HTERT RPE-1 (cell line): ENCODE measurements around the gene ARHGEF11.

Source experiments
- in situ Hi-C: fragments of 300-500 bp; cut with MboI; formaldehyde crosslinking; loops from 4 replicates; pipeline ENCODE4 v1.14.3; 2020; ENCODE audit warnings: low sequenced_read_pairs

Gene ARHGEF11

DNA sequence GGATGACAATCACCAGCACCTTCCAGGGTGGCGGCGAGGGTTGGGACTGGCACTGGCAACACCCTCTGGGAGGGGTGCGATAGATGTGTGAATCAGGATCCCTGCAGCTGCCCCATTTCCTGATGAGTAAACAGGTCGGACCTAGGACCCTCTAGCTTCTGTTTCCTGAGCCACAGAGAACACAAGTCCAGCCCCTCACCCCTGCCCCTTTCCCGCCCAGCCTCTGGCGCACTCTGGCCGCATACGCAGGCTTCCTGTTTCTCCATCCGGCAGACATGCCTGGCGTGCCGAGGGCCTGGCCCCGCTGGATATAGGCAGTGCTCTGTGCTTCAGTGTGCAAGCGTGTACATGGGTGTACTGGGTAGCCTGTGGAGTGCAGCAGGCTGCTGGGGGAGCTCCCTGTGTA lies 147.4 kb downstream of the ARHGEF11 start:
- in situ Hi-C loops = no loop called here

DNA sequence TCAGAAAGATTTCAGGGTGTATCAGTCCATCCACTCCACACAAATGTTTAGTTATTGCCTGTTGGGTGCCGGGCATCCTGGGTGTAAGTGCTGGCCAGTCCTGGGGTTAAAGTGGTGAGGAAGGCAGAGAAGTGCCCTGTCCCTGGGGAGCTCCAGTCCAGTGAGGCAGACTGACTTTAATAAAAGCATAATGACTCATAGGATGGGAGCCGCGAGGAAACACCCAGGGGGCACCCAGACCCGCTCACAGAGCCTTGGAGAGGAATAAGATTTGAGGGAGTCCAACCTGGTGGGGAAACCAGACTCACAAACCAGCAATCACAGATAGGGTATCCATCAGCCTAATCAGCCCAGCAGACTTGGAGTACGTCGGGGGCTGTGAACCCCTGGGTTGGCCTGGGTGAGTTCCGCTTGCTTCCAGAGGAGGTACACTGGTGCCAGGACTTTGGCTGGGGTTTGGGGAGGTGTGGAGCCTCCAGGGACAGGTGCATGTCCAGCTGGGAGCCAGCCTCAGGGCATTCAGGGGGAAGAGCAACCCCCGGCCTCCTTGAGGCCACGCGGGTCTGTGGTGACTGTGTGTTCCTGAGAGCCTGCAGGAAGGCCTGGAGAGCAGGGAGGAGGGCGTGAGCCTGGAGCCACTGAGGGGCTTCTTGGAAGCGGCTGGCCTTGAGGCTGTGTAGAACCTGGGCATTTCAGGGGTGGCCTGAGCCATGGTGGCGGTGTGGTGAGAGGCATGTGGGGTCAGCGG lies 148.3 kb downstream of the ARHGEF11 start:
- in situ Hi-C loops = no loop called here

DNA sequence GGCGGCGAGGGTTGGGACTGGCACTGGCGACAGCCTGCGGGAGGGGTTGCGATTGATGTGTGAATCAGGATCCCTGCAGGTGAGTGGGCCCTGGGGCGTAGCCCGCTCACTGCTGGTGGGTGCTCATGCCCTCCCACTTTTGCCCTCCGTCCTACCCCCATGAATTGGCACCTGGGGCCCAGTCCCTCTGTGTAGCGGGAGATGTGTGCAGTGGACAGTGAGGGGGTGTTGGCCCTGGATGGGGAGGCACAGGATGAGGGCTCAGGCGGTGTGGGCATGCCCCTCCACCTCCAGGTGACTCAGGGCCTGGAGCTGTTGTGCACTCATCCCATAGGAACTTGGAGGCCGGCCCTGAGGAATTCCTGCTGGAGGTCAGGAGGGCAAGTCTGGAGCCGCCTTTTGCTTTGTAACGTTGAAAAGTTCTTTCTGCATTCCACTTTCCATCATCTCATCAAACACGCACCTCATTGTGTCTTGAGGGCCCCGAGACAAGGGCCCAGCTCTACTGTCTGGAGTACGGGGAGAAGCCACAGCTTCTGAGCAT lies 149.0 kb downstream of the ARHGEF11 start:
- in situ Hi-C loops = no loop called here

DNA sequence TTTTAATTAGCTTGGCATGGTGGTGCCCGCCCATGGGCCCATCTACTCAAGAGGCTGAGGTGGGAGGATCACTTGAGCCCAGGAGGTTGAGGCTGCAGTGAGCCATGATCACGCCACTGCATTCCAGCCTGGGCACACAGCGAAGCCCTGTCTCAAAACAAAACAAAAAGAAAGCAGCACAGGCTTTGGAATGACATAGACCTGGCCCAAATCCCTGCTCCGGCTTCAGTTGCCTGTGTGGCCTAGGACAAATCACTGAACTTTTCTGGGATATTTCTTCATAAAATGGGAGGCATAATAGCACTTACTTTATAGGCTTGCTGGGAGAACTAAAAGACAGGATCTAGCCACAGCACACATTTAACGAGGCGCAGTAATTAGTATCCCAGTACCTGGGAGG lies 149.6 kb downstream of the ARHGEF11 start:
- in situ Hi-C loops = no loop called here

DNA sequence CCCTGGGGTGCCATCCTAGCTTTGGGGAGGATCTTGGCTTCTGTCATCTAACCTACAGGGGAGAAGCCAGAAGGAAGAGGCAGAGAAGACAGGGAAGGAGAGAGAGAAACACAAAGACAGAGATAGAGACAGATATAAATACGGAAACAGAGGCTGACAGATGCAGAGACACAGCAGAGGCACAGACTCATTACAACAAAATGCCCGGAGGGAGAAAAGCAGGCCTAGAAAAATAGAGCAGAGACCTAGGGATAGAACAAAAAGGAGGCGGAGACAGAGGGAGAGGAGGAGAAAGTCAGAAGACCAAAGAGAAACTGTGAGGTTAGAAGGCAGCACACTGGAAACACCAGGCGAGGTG lies 150.1 kb downstream of the ARHGEF11 start:
- in situ Hi-C loops = no loop called here

DNA sequence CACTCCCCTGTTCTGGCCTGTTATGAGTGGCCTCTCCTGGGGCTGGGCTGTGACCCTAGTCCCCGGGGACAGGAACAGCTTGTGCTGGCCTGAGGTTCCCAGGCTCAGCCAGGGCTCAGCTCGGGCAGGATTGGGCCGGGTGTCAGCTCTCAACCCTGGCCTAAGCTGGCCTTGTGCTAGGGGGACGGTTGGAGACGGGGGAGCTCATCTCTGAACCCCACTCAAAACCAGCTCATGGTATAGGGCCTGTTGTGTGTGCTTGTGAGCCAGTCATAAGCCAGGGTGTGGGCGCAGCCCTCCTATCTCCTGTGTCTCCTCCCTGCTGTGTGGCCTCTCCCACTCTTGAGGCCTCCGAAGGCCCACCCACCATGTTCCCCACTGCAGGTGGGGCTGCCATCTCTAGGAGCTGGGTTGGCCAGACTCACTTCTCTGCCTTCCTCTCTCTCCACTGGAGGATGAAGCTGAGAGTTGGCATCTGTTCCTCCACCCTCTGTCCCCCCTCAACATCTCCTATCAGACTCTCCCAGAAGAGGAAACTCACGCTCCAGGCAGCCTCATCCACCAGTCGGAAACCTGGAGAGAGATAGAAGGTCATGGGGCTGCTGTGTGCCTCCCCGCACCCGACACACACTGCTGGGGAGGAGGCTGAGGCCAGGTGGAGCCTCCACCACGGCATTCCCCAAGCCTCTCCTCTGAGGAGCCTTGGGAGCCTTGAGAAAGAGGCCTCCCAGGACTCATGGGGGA lies 150.7 kb downstream of the ARHGEF11 start:
- in situ Hi-C loops = no loop called here

DNA sequence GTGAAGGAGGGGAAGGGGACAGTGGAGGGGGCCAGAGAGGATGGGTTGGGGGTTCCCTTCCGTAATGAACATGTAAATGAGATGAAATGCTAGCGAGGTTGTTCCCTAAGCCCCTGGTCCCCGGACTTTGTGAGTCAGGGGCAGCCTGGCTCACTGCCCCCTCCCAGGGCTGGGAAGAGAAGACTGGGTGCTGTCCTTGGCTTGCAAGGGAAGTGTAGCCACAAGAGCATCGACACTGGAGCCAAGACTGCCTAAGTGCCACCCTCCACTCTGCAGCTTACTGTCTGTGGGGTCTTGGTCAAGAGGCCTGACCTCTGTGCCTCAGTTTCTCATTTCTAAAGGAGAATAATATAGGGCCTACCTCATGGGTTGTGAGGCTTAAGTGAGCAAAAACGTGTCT lies 151.5 kb downstream of the ARHGEF11 start:
- in situ Hi-C loops = no loop called here

DNA sequence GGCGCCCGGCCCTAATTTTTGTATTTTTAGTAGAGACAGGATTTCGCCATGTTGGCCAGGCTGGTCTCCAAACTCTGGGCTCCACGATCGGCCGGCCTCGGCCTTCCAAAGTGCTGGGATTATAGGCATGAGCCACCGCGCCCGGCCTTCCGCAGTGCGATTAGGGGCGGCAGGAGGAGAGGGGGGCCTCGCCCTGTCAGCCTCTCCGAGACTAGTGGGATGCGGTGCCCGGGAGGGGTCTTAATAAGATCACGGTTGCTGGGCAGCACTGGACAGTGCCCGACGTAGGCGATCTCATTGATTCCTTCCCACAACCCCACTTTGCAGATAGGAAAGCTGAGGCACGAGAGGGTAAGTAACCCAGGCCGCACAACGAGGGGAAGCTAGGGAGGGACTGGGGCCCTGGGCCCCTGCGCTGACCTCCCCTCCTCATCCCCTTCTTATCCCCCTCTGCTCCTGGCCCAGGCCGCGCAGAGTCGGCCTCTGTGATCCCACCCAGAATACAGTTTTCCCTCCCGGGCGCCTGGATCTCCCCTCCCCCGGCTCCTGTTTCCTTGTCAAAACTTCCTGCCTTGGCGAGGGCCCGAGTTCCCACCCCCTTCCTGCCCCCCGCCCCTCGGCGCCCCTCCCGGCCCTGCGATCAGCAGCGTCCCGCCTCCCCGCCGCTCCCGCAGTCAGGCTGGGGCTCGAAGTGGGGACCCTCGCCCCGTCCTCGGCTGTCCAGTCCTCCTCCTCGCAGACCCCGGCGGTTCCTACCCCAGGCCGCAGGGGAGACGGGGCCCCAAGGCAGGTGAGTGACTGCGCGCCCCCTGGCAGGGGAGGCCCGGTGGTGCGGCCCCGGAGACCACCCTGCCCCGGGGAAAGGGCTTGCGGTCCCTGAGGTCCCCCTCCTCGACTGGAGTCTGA lies 152.2 kb downstream of the ARHGEF11 start, which contains the start of gene PEAR1:
TSS of gene PEAR1 (plus strand) at position 671 of the 906 bp plus-strand sequence. CDS start 10,209 bp downstream, outside the sequence.
- in situ Hi-C loops = no loop called here

DNA sequence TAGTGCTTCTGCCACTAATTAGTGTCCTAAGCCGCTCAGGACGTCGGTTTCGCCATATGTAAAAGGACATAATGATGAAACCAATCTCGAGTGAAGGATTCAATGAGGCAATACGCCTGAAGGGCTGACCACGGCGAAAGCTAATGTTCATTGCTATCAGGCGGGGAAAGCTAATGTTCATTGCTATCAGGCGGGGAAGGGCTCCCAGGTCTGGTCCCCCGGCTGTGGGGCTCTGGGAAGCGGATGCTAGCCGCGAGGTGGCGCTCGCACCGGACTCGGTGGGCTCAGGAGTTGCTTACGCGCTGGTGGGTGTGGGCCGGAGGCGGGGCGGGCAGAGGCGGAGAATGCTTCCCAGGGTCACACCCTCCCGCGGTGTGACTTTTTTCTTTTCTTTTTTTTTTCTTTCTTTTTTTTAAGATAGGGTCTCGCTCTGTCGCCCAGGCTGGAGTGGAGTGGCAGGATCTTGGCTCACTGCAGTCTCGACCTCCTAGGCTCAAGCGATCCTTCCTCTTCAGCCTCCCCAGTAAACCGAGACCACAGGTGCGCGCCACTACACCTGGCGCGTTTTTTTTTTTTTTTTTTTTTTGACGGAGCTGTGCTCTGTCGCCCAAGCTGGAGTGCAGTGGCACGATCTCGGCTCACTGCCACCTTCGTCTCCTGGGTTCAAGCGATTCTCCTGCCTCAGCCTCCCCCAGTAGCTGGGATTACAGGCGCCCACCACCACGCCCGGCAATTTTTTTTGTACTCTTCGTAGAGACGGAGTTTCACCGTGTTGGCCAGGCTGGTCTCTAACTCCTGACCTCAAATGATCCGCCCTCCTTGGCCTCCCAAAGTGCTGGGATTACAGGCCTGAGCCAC lies 153.1 kb downstream of the ARHGEF11 start:
- in situ Hi-C loops = no loop called here

DNA sequence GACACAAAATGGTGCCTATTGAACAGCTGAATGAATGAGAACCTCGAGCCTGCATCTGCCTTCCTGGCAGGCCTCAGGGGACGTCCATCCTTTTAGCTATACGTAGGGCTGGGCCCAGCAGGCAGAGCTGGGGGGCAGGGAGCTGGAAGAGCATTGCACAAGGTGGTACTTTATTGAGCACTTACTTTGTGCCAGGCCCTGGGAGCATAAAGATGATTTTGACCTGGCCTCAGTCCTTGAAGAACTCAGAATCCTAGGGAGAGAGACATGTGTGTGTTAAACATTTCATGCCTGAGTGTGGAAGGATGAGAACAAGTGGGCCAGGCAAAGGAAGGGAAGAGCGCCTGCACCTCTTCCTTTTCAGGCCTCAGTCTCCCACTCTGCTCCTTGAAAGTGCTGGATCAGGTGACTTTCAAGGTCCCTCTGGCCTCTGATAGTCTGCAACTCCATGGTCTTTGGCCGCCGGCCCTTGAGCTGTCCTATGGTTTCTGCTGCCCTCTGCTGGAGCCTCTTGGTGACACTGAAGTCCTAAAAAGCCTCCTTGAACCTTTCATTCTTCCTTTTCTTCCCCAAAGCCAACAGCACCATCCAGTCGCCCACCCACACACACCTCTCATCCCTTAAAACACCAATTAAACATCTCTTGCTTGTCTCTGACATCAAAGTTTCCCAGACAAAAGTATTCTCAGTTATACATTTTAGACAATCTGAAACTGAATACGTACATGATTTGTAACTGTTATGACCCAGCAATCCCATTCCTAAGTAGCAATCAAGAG lies 155.6 kb downstream of the ARHGEF11 start:
- in situ Hi-C loops = no loop called here

DNA sequence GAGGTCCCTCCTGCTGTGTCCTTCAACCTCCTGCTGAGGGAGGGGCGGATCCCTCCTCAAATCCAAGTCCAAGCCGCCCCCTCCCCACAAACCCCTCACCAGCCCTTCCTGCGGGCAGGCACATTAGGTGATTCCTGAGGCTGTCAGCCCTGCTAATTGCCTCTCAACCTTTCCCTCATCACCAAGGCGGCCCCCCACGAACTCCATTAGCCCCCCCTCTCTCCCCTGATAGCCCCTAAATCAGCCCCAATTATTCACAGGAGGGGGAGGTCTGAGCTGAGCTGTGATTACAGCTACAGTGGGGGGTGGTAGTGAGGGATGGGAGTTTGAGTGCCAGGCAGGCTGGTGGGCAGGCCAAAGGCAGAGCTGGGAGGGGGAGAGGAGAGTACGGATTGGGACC lies 157.8 kb downstream of the ARHGEF11 start:
- in situ Hi-C loops = no loop called here

DNA sequence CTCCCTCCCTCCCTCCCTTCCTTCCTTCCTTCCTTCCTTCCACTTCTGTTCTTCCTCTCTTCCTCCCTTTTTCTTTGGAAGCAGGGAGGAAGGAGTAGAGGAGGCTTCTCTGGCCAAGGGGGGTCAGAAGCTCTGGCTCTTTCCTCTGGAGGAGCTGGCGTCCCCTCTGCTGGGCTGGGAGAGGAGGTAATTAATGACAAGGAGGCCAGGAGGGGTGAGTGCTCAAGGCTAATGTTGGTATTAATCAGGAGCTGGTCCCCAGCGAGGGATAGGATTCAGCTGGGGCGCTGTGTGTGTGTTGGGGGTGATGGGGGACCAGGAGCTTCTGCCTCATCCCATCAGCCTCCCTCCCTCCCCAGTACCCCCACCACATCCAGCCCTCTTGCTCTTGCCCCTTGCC lies 158.2 kb downstream of the ARHGEF11 start:
- in situ Hi-C loops = no loop called here

DNA sequence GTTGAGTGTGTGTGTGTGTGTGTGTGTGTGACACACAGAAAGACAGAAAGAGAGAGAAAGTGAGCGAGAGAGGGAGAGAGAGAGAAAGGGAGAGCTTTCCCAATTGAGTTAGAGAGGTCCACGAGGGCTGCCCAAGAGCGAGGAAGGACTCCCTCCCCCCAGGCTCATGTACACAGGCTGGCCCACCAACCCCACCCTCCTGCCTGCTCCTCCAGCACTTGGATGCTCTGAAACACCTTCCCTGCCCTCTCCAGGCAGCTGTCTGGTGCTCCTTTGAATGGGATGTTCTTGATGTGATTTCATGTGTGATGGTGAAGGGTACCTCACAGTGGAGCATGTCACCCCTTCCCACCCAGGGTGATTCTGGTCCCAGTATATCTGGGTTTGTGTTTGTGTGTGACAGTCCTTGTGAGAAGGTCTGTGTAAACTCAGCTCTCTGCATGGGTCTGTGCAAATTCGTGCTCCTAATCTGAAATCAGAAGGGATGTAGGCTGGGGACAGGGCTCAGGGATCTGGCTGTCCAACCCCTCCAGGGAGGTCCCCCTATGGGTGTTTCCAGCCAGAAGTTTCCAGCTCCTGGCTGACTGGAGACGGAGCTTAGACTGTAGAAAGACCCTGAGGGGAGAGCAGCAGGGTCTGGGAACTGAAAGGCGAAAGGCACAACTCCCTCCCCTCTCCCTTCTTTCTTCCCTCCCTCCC lies 158.8 kb downstream of the ARHGEF11 start:
- in situ Hi-C loops = no loop called here

DNA sequence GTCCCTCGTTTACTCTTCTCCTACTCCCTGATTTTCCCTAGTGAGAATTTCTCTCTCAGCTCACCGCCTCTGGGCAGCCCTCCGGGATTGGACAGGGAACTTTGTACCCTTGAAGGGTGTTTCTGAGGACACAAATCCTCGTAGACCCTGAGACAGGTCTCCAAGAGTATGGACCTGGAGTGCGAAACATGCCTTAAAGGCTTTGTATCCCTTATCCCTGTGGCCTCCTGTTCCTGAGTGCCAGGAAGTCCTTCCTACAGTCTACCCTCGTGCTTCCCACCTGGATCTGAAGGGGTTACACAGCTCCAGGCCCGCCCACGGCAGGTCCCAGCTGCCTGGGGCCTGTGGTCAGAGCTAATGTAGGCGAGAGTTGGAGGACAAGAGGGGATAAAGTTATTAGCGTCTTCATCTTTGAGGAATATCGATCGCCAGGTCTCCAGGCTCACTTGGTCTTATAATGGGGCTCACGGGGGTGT lies 159.6 kb downstream of the ARHGEF11 start:
- in situ Hi-C loops = no loop called here

DNA sequence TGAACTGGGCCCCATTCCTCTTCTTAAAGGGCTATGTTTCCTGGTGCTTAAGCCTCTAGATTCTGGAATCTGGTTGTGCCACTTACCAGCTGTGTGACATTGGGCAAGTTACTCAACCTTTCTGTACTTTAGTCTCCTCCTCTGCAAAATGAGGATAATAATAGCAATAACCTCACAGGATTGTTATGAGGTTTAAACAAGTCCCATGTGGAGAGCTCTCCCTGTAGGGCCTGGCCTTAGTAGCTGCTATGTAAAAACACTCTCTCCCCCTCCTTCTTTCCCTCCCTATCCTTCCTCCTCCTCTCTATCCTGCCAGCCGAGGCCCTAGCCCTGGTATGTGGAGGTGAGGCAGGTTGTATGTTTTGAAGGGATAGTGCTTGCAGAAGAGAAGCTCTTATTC lies 160.2 kb downstream of the ARHGEF11 start:
- in situ Hi-C loops = no loop called here
